NCI-H524 treated with DMSO at 0.1 percent for 48 hours (cell line): ENCODE results near the gene PPP1CA.
"Not testable (repeated sequence)": the region's sequence is repeated elsewhere in the genome, so short reads cannot be mapped to it uniquely, and the experiment has no call there.

Source experiments
- DNase-seq: peaks from one replicate; lab custom pipeline; 2025; lab: John Stamatoyannopoulos, UW

The PPP1CA gene

GRCh38 chr11:67416416-67417335 lies 15.0 kb upstream of the PPP1CA start:
- DNase-seq, result no peak

GRCh38 chr11:67415501-67416304 lies 14.0 kb upstream of the PPP1CA start, which contains the start of gene CARNS1:
Gene CARNS1, plus strand, starts transcription at chr11:67415678. Its CDS starts 522 bp downstream, at chr11:67416200.
- DNase-seq, result no peak

GRCh38 chr11:67413266-67413849 lies 11.7 kb upstream of the PPP1CA start:
- no peak for DNase-seq

- no peak for DNase-seq
Observed at GRCh38 chr11:67412495-67413179, 11.0 kb upstream of the PPP1CA start.

GRCh38 chr11:67411785-67412152 lies 10.1 kb upstream of the PPP1CA start:
- no peak for DNase-seq

- no peak for DNase-seq
Observed at GRCh38 chr11:67410984-67411784, 9.5 kb upstream of the PPP1CA start.

- DNase-seq, result no peak
Observed at GRCh38 chr11:67410369-67410831, 8.7 kb upstream of the PPP1CA start.

GRCh38 chr11:67409781-67410368 lies 8.2 kb upstream of the PPP1CA start:
- no peak for DNase-seq

GRCh38 chr11:67409261-67409666 lies 7.6 kb upstream of the PPP1CA start:
- DNase-seq, result no peak

- no peak for DNase-seq
Observed at GRCh38 chr11:67408437-67409200, 7.0 kb upstream of the PPP1CA start.

- no peak for DNase-seq
Observed at GRCh38 chr11:67407688-67408163, 6.1 kb upstream of the PPP1CA start.

GRCh38 chr11:67406969-67407687 lies 5.5 kb upstream of the PPP1CA start:
- DNase-seq, result no peak

- DNase-seq, result no peak
Observed at GRCh38 chr11:67406420-67406968, 4.8 kb upstream of the PPP1CA start.

- DNase-seq, result no peak
Observed at GRCh38 chr11:67405688-67406339, 4.2 kb upstream of the PPP1CA start.

- DNase-seq, result no peak
Observed at GRCh38 chr11:67405196-67405567, 3.5 kb upstream of the PPP1CA start.

- no peak for DNase-seq
Observed at GRCh38 chr11:67404515-67405195, 3.0 kb upstream of the PPP1CA start.

- not testable (repeated sequence) for DNase-seq
Observed at GRCh38 chr11:67403085-67403484, 1.4 kb upstream of the PPP1CA start.
